Neural cell (in vitro differentiated cells): ENCODE data around the gene LRTM1. TPM values are rescaled to one million over a fixed set of nuclear protein-coding genes. Genes with fewer than 3 reads are reported as not detected.
A peak's percentile ranks its signal among the peaks of the same experiment; 100 is the strongest.

ENCODE experiments used
- H2AFZ ChIP-seq: fragments of 200-600, 300-800 bp; sonication (generic), shearing (Covaris generic); 2 replicates; pipeline ENCODE4 v1.6.0; 2014; ENCODE audit warnings: low read depth, mild to moderate bottlenecking, antibody characterized with exemption, low read length, moderate library complexity
- H3F3A ChIP-seq: fragments of 200-600 bp; shearing (Covaris generic); 2 replicates; pipeline ENCODE4 v1.6.1; 2016; ENCODE audit warnings: mild to moderate bottlenecking, moderate library complexity, mixed read lengths, antibody characterized with exemption, low read length; ENCODE audit not compliant: insufficient read depth, poor library complexity, severe bottlenecking
- H3K27ac ChIP-seq: fragments of 200-600, 300-800 bp; sonication (generic), shearing (Covaris generic); 2 replicates; pipeline ENCODE4 v1.5.1; 2014; ENCODE audit warnings: mild to moderate bottlenecking, low read length, moderate library complexity
- H3K27me3 ChIP-seq: fragments of 300-800, 200-600 bp; sonication (generic), shearing (Covaris generic); 2 replicates; pipeline ENCODE4 v1.6.0; 2014; ENCODE audit warnings: mild to moderate bottlenecking, low read depth, low read length, moderate library complexity; ENCODE audit not compliant: insufficient read depth
- H3K36me3 ChIP-seq: fragments of 300-800, 200-600 bp; sonication (generic), shearing (Covaris generic); 2 replicates; pipeline ENCODE4 v1.5.1; 2014; ENCODE audit warnings: mild to moderate bottlenecking, antibody characterized with exemption, low read length, moderate library complexity; ENCODE audit not compliant: insufficient read depth
- H3K4me2 ChIP-seq: fragments of 300-800, 200-600 bp; sonication (generic), shearing (Covaris generic); 2 replicates; pipeline ENCODE4 v1.6.0; 2014; ENCODE audit warnings: mild to moderate bottlenecking, low read length
- H3K4me3 ChIP-seq: fragments of 300-800, 200-600 bp; sonication (generic), shearing (Covaris generic); 2 replicates; pipeline ENCODE4 v1.5.1; 2014; ENCODE audit warnings: mild to moderate bottlenecking, low read length, moderate library complexity
- H3K79me2 ChIP-seq: fragments of 200-600 bp; shearing (Covaris generic); replicated peaks from 2 replicates; pipeline ENCODE4 v1.6.0; 2014; ENCODE audit warnings: mild to moderate bottlenecking, low read length, moderate library complexity; ENCODE audit not compliant: insufficient read depth
- H3K9ac ChIP-seq: fragments of 300-800, 200-600 bp; sonication (generic), shearing (Covaris generic); 2 replicates; pipeline ENCODE4 v1.6.1; 2016; ENCODE audit warnings: mild to moderate bottlenecking, low read length, mixed read lengths
- H3K9me2 ChIP-seq: fragments of 200-600 bp; shearing (Covaris generic); 2 replicates; pipeline ENCODE4 v1.6.1; 2016; ENCODE audit warnings: mild to moderate bottlenecking, low read length, mixed read lengths; ENCODE audit not compliant: insufficient read depth
- H3K9me3 ChIP-seq: fragments of 200-600, 300-800 bp; sonication (generic), shearing (Covaris generic); 2 replicates; pipeline ENCODE4 v1.6.1; 2016; ENCODE audit warnings: mild to moderate bottlenecking, mixed run types, low read length, moderate library complexity, mixed read lengths
- H4K20me1 ChIP-seq: fragments of 200-600 bp; shearing (Covaris generic); 2 replicates; pipeline ENCODE4 v1.6.1; 2016; ENCODE audit warnings: mild to moderate bottlenecking, mixed run types; ENCODE audit not compliant: insufficient read depth
- CTCF ChIP-seq: fragments of 450-650 bp; IDR thresholded peaks from 2 replicates; pipeline ENCODE4 v1.5.1; 2014; ENCODE audit warnings: antibody characterized with exemption, mild to moderate bottlenecking, moderate library complexity; ENCODE audit not compliant: poor library complexity, severe bottlenecking
- EP300 ChIP-seq: fragments of 450-650 bp; conservative IDR thresholded peaks from 2 replicates; pipeline ENCODE4 v1.6.1; 2014; ENCODE audit warnings: antibody characterized with exemption, mild to moderate bottlenecking, moderate library complexity; ENCODE audit not compliant: poor library complexity, severe bottlenecking
- EZH2 ChIP-seq: fragments of 200-600, 300-800 bp; shearing (Covaris generic), sonication (generic); IDR thresholded peaks from 2 replicates; pipeline ENCODE4 v1.6.1; 2014; ENCODE audit warnings: antibody characterized with exemption, low read length, borderline replicate concordance, mild to moderate bottlenecking; ENCODE audit not compliant: insufficient read depth, poor library complexity, severe bottlenecking
- MXI1 ChIP-seq: fragments of 450-650 bp; conservative IDR thresholded peaks from 2 replicates; pipeline ENCODE4 v1.6.1; 2014; ENCODE audit warnings: antibody characterized with exemption, mild to moderate bottlenecking; ENCODE audit not compliant: poor library complexity, severe bottlenecking
- POLR2AphosphoS5 ChIP-seq: IDR thresholded peaks from 2 replicates; pipeline ENCODE4 v1.6.1; 2012
- RAD21 ChIP-seq: fragments of 450-650 bp; conservative IDR thresholded peaks from 2 replicates; pipeline ENCODE4 v1.6.1; 2014; ENCODE audit warnings: antibody characterized with exemption, mild to moderate bottlenecking, moderate library complexity
- REST ChIP-seq: IDR thresholded peaks from 2 replicates; pipeline ENCODE4 v1.6.1; 2012; ENCODE audit warnings: borderline replicate concordance
- SMC3 ChIP-seq: fragments of 450-650 bp; conservative IDR thresholded peaks from 2 replicates; pipeline ENCODE4 v1.6.1; 2014; ENCODE audit warnings: antibody characterized with exemption, mild to moderate bottlenecking, moderate library complexity; ENCODE audit not compliant: poor library complexity
- TAF1 ChIP-seq: IDR thresholded peaks from 2 replicates; pipeline ENCODE4 v1.6.1; 2012; ENCODE audit warnings: low read depth
- polyA plus RNA-seq: library from polyadenylated mRNA; depleted of rRNA; stranded (reverse); fragments of >200 nt; gene quantifications from 2 replicates; pipeline ENCODE4 v1.2.3, GENCODE V29; 2014

The LRTM1 gene
- polyA plus RNA-seq, 1 donor from 2014 or later = not detected

DNA sequence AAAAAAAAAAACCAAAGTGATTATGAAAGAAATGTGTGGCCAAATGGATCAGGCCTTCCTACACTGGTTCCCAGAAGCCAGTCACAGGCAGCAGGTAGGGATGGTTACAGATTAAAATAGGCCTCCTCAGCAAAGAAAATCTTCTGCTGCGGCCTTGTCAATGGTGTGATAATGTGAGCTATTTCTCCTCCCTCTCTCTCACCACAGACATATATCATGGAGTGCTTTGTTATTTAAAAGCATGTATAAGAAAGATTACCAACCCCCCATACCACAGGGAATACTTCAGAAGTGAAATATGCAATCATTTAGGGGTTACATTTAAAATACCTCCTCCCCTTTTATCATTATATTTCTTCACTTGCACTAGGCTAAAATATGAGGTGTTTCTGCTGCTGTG, 32.2 kb upstream of the LRTM1 start:
- H3K79me2 ChIP-seq = no peaks in the 10 kb centered on the region
- H3K4me2 ChIP-seq = peak overlapping the region; percentile 15
- peak overlapping the region; percentile 60 for H3K27ac ChIP-seq
- H4K20me1 ChIP-seq = no peaks in the 10 kb centered on the region
- peak overlapping the region; percentile 20 for H3K9ac ChIP-seq
- no peaks in the 10 kb centered on the region for H3K9me3 ChIP-seq
- H3K27me3 ChIP-seq = no peaks in the 10 kb centered on the region
- H3K9me2 ChIP-seq = no peaks in the 10 kb centered on the region
- H3K4me3 ChIP-seq = peak overlapping the region; percentile 5
- H2AFZ ChIP-seq = no peak overlapping the region
- no peaks in the 10 kb centered on the region for H3F3A ChIP-seq
- TF ChIP-seq RAD21 (peak; percentile 25), EP300 (peak; percentile 35), REST (peak; percentile 46), EZH2 (no peak), POLR2AphosphoS5 (peak; percentile 18)
- H3K36me3 ChIP-seq = no peaks in the 10 kb centered on the region

DNA sequence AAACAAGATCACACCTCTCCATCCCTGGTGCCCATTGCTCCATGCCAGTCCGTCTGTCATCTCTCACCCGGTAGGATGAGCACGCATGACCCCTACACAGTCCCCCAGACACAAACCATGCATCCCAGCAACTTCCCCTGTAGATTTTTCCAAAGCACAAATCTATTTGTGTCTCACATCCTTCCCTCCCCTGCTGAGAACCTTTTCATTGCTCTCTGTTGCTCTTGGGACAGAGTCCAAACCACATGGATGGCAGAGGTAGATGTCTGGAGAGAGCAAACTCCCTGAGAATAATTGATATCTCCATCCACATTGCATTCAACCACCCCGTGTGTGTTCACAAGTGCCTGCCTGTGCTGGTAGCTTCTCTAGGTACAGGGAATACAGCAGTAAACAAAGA, 29.9 kb upstream of the LRTM1 start:
- H3F3A ChIP-seq = no peaks in the 10 kb centered on the region
- H4K20me1 ChIP-seq = no peaks in the 10 kb centered on the region
- no peak overlapping the region for H3K9ac ChIP-seq
- no peak overlapping the region for H3K27ac ChIP-seq
- no peak overlapping the region for H2AFZ ChIP-seq
- no peak overlapping the region for H3K4me3 ChIP-seq
- TF ChIP-seq REST (no peak), MXI1 (no peak), SMC3 (no peak), CTCF (no peak), TAF1 (no peak), RAD21 (no peak), EZH2 (no peak), POLR2AphosphoS5 (no peak), EP300 (no peak)
- no peaks in the 10 kb centered on the region for H3K27me3 ChIP-seq
- H3K9me3 ChIP-seq = no peaks in the 10 kb centered on the region
- H3K9me2 ChIP-seq = no peaks in the 10 kb centered on the region
- H3K79me2 ChIP-seq = no peaks in the 10 kb centered on the region
- no peak overlapping the region for H3K4me2 ChIP-seq
- no peaks in the 10 kb centered on the region for H3K36me3 ChIP-seq
